ENCODE measurements around the gene LCN6.

- TF ChIP-seq CTCF (IDR thresholded peaks at IDR 0.05) (no peak), POLR2A (IDR thresholded peaks at IDR 0.05) (no peak)
These were observed 38.7 kb downstream of the LCN6 start for GRCh38 chr9:136709454-136710109.
